HCT116 (cell line): ENCODE data around the gene STPG1. TPM values are rescaled to one million over a fixed set of nuclear protein-coding genes. Genes with fewer than 3 reads are reported as not detected.

ENCODE experiments used
- ATAC-seq: fragments of 200-7000 bp; cut with Tn5 transposase; 2 replicates; pipeline ENCODE4 v1.9.1; 2020; ENCODE audit warnings: mild to moderate bottlenecking, moderate library complexity
- BruUV-seq: library from RNA; stranded (reverse); fragments of 400-500 nt; replicated peaks from 2 replicates; lab custom pipeline; 2021; lab: Mats Ljungman, UMichigan
- CTCF ChIA-PET: fragments of 300-600 bp; sonication (Branson Sonifier 250); formaldehyde crosslinking; loops from one replicate; lab custom pipeline; 2021; ENCODE audit warnings: antibody characterized with exemption; lab: Charles Lee
- POLR2A ChIA-PET: fragments of 300-600, 350-600 bp; sonication (Branson Sonifier 250); formaldehyde crosslinking; loops from one replicate; lab custom pipeline; 2021; ENCODE audit warnings: antibody characterized with exemption; lab: Charles Lee
- RAD21 ChIA-PET, 2 experiments: fragments of 300-600 bp; sonication (Branson Sonifier 250); formaldehyde crosslinking; loops; one replicate each; lab custom pipeline; 2023; ENCODE audit warnings: low total read pairs in 2 of 2; ENCODE audit not compliant: uncharacterized antibody in 2 of 2, unreplicated experiment in 2 of 2, low non-redundant PET in 1 of 2; lab: Charles Lee
- DNase-seq: peaks from one replicate; pipeline ENCODE4 v3.0.0-alpha.2; 2010; ENCODE audit warnings: low read depth, low spot score
- H2AFZ ChIP-seq: fragments of 200-600 bp; shearing (Covaris generic), sonication (generic); 2 replicates; pipeline ENCODE4 v1.6.1; 2017; ENCODE audit warnings: low read depth, mixed run types, mixed read lengths, antibody characterized with exemption, low read length; ENCODE audit not compliant: poor library complexity, severe bottlenecking
- H3K27ac ChIP-seq: 2 replicates; pipeline ENCODE4 v1.5.1; 2012; ENCODE audit warnings: low read depth, low read length
- H3K27me3 ChIP-seq: fragments of 200-600 bp; sonication (generic); 2 replicates; pipeline ENCODE4 v1.6.1; 2016; ENCODE audit warnings: mixed run types, low read length, mixed read lengths; ENCODE audit not compliant: insufficient read depth
- H3K36me3 ChIP-seq, 2 experiments: fragments of 200-500 bp in 1 of 2; fragments of 200-600 bp in 1 of 2; sonication (Bioruptor generic) in 1 of 2; sonication (generic) in 1 of 2; 2 replicates each; pipeline versions ENCODE4 v1.5.1 to v1.6.1; 2014 to 2016; ENCODE audit warnings: low read length in 2 of 2, inconsistent platforms in 1 of 2, mixed read lengths in 1 of 2, mixed run types in 1 of 2; ENCODE audit not compliant: insufficient read depth in 2 of 2, control insufficient read depth in 1 of 2
- H3K4me1 ChIP-seq, 2 experiments: fragments of 200-600 bp in 1 of 2; sonication (generic) in 1 of 2; 2 replicates each; pipeline versions ENCODE4 v1.5.1 to v1.6.1; 2012 to 2017; ENCODE audit warnings: low read length in 2 of 2, inconsistent platforms in 1 of 2, mild to moderate bottlenecking in 1 of 2, mixed read lengths in 1 of 2, mixed run types in 1 of 2, moderate library complexity in 1 of 2; ENCODE audit not compliant: insufficient read depth in 2 of 2, control insufficient read depth in 1 of 2
- H3K4me2 ChIP-seq: fragments of 200-600 bp; sonication (generic); 2 replicates; pipeline ENCODE4 v1.6.1; 2017; ENCODE audit warnings: mixed run types, low read length, mixed read lengths
- H3K4me3 ChIP-seq, 2 experiments: fragments of 200-600 bp in 1 of 2; sonication (generic) in 1 of 2; replicated peaks in 1 of 2; 2 replicates each; pipeline ENCODE4 v1.5.1; 2011 to 2016; ENCODE audit warnings: low read length in 2 of 2, control low read depth in 1 of 2, low read depth in 1 of 2, mild to moderate bottlenecking in 1 of 2, mixed read lengths in 1 of 2, mixed run types in 1 of 2
- H3K79me2 ChIP-seq: fragments of 200-600 bp; sonication (generic); 2 replicates; pipeline ENCODE4 v1.6.1; 2017; ENCODE audit warnings: mild to moderate bottlenecking, mixed run types, low read length, moderate library complexity, mixed read lengths; ENCODE audit not compliant: insufficient read depth
- H3K9ac ChIP-seq: fragments of 200-600 bp; sonication (generic); 2 replicates; pipeline ENCODE4 v1.6.1; 2016; ENCODE audit warnings: low read length, mixed read lengths
- H3K9me2 ChIP-seq: fragments of 200-600 bp; sonication (generic), shearing (Covaris generic); 2 replicates; pipeline ENCODE4 v1.6.1; 2017; ENCODE audit warnings: mixed run types, mild to moderate bottlenecking, moderate library complexity; ENCODE audit not compliant: insufficient read depth
- H3K9me3 ChIP-seq, 2 experiments: fragments of 200-500 bp in 1 of 2; fragments of 200-600 bp in 1 of 2; sonication (Bioruptor generic) in 1 of 2; sonication (generic) in 1 of 2; 2 replicates each; pipeline ENCODE4 v1.6.1; 2014 to 2017; ENCODE audit warnings: low read length in 2 of 2, mixed read lengths in 2 of 2, inconsistent platforms in 1 of 2, low read depth in 1 of 2, mild to moderate bottlenecking in 1 of 2, mixed run types in 1 of 2, moderate library complexity in 1 of 2; ENCODE audit not compliant: control insufficient read depth in 1 of 2, insufficient read depth in 1 of 2
- H4K20me1 ChIP-seq: fragments of 200-600 bp; sonication (generic), shearing (Covaris generic); 2 replicates; pipeline ENCODE4 v1.6.1; 2017; ENCODE audit warnings: mixed run types, mild to moderate bottlenecking, moderate library complexity; ENCODE audit not compliant: insufficient read depth
- CEBPB ChIP-seq: IDR thresholded peaks from 2 replicates; pipeline ENCODE4 v1.6.1; 2012; ENCODE audit warnings: low read depth
- EGR1 ChIP-seq: IDR thresholded peaks from 2 replicates; pipeline ENCODE4 v1.6.1; 2012; ENCODE audit warnings: low read depth
- EZH2phosphoT487 ChIP-seq: fragments of 200-600 bp; IDR thresholded peaks from 2 replicates; pipeline ENCODE4 v1.6.1; 2018; ENCODE audit warnings: antibody characterized with exemption, borderline replicate concordance
- FOSL1 ChIP-seq: IDR thresholded peaks from 2 replicates; pipeline ENCODE4 v1.6.1; 2012; ENCODE audit warnings: low read depth
- SP1 ChIP-seq: IDR thresholded peaks from 2 replicates; pipeline ENCODE4 v1.6.1; 2012; ENCODE audit warnings: low read depth
- intact Hi-C: fragments of 100-400 bp; cut with micrococcal nuclease; formaldehyde crosslinking; loops from 2 replicates; pipeline ENCODE4 v1.10.0; 2022
- total RNA-seq: library from RNA; stranded (reverse); gene quantifications from one replicate; pipeline ENCODE4 v1.2.1, GENCODE V29; 2021; ENCODE audit not compliant: unreplicated experiment
- TF ChIP-seq, protein P1 (sequence below): IDR thresholded peaks from 2 replicates; pipeline ENCODE4 v1.6.1; 2011; ENCODE audit warnings: mild to moderate bottlenecking, low read length, moderate library complexity; ENCODE audit not compliant: insufficient replicate concordance; ENCODE audit errors: extremely low read depth
- TF ChIP-seq, protein P2 (sequence below): IDR thresholded peaks from 2 replicates; pipeline ENCODE4 v1.6.1; 2012; ENCODE audit warnings: low read depth
- TF ChIP-seq, protein P3 (sequence below), 3 experiments: fragments of 200-600 bp in 1 of 3; sonication (generic) in 1 of 3; IDR thresholded peaks in 2 of 3; conservative IDR thresholded peaks in 1 of 3; 2 replicates each; pipeline ENCODE4 v1.5.1; 2012 to 2017; ENCODE audit warnings: low read depth in 2 of 3, low read length in 2 of 3, antibody characterized with exemption in 1 of 3, borderline replicate concordance in 1 of 3, control low read depth in 1 of 3, mild to moderate bottlenecking in 1 of 3, mixed read lengths in 1 of 3, mixed run types in 1 of 3, moderate library complexity in 1 of 3; ENCODE audit not compliant: insufficient read depth in 1 of 3

Gene STPG1
- total RNA-seq, 1 experiment from 2014 or later, result 13.4 TPM

DNA sequence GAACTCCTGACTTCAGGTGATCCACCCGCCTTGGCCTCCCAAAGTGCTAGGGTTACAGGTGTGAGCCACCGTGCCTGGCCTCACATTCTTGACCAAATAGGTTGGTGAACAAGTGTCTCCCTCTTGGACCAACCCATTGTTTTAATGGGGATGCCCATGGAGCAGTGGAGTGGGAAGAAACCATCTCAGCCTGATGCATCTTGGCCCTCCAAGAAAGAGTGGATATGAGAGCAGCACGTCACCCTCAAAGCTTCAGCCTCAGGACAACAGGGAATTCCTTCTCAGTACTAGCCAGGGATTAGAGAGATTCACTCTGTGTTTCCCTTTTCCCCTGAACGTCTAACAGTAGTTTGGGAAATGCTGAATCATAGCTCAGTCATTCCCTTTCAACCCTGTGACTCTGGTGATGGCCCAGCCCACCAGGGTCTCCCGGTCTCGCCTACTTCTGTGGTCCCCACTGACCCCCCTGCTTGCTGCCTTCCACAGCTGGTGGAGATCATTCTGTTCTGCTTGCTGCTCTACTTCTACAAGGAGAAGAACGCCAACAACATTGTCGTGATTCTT is 39.4 kb upstream of the STPG1 start:
- H3K27ac ChIP-seq, result no peak overlapping the region
- H4K20me1 ChIP-seq, result no peaks in the 10 kb centered on the region
- ChIA-PET RAD21 (no interaction called here), CTCF (no interaction called here), POLR2A (no interaction called here)
- no peaks in the 10 kb centered on the region for H3K4me1 ChIP-seq
- H3K9ac ChIP-seq, result no peak overlapping the region
- H3K27me3 ChIP-seq, result no peaks in the 10 kb centered on the region
- H3K79me2 ChIP-seq, result no peaks in the 10 kb centered on the region
- ATAC-seq (no peak), DNase-seq (no peak)
- H3K9me3 ChIP-seq, result no peaks in the 10 kb centered on the region
- TF ChIP-seq, protein P1, sequence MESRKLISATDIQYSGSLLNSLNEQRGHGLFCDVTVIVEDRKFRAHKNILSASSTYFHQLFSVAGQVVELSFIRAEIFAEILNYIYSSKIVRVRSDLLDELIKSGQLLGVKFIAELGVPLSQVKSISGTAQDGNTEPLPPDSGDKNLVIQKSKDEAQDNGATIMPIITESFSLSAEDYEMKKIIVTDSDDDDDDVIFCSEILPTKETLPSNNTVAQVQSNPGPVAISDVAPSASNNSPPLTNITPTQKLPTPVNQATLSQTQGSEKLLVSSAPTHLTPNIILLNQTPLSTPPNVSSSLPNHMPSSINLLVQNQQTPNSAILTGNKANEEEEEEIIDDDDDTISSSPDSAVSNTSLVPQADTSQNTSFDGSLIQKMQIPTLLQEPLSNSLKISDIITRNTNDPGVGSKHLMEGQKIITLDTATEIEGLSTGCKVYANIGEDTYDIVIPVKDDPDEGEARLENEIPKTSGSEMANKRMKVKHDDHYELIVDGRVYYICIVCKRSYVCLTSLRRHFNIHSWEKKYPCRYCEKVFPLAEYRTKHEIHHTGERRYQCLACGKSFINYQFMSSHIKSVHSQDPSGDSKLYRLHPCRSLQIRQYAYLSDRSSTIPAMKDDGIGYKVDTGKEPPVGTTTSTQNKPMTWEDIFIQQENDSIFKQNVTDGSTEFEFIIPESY, result no peak
- TF ChIP-seq EZH2phosphoT487 (no peak), FOSL1 (no peak)
- H3K9me2 ChIP-seq, result no peaks in the 10 kb centered on the region
- no peak overlapping the region for H2AFZ ChIP-seq
- no peak overlapping the region for H3K4me2 ChIP-seq
- H3K36me3 ChIP-seq, result peaks cover 0 to 2% of the 10 kb centered on the region in 2 experiments; a peak in 1 of 4 replicates
- intact Hi-C loops, result no loop called here
- no TSS peak for BruUV-seq
- H3K4me3 ChIP-seq, result no peak overlapping the region

DNA sequence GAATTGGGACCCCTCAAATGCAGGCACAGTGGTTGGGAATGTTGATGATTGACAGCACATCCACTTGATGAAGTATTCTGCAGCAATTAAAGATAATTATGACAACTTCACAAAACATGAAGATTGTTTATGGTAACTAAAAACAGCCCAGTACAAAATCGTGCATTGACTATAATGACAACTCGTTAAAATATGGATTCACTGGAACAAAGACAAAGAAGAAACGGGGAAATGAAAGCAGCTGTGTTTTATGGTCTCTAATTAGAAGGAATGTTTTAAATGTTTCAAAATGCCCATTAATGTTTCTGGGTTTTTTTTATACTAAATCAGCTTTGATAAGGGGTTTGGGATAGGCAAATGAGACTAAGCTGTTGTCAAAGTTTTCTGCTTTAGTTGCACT is 38.2 kb upstream of the STPG1 start:
- Histone ChIP-seq H2AFZ (no peak overlapping the region), H3K27me3 (no peaks in the 10 kb centered on the region), H3K9me2 (no peaks in the 10 kb centered on the region), H3K9me3 (no peaks in the 10 kb centered on the region), H3K4me1 (no peaks in the 10 kb centered on the region), H3K4me3 (no peak overlapping the region), H3K27ac (no peak overlapping the region), H3K36me3 (peaks cover 0 to 2% of the 10 kb centered on the region in 2 experiments; a peak in 1 of 4 replicates), H3K4me2 (no peak overlapping the region), H3K9ac (no peak overlapping the region), H4K20me1 (no peaks in the 10 kb centered on the region), H3K79me2 (no peaks in the 10 kb centered on the region)
- RAD21 ChIA-PET, result no interaction called here
- CTCF ChIA-PET, result no interaction called here
- no peak for ATAC-seq
- TF ChIP-seq, protein P1, result no peak
- no peak for TF ChIP-seq SP1
- no peak for TF ChIP-seq EGR1
- no peak for TF ChIP-seq CEBPB
- TF ChIP-seq, protein P2, sequence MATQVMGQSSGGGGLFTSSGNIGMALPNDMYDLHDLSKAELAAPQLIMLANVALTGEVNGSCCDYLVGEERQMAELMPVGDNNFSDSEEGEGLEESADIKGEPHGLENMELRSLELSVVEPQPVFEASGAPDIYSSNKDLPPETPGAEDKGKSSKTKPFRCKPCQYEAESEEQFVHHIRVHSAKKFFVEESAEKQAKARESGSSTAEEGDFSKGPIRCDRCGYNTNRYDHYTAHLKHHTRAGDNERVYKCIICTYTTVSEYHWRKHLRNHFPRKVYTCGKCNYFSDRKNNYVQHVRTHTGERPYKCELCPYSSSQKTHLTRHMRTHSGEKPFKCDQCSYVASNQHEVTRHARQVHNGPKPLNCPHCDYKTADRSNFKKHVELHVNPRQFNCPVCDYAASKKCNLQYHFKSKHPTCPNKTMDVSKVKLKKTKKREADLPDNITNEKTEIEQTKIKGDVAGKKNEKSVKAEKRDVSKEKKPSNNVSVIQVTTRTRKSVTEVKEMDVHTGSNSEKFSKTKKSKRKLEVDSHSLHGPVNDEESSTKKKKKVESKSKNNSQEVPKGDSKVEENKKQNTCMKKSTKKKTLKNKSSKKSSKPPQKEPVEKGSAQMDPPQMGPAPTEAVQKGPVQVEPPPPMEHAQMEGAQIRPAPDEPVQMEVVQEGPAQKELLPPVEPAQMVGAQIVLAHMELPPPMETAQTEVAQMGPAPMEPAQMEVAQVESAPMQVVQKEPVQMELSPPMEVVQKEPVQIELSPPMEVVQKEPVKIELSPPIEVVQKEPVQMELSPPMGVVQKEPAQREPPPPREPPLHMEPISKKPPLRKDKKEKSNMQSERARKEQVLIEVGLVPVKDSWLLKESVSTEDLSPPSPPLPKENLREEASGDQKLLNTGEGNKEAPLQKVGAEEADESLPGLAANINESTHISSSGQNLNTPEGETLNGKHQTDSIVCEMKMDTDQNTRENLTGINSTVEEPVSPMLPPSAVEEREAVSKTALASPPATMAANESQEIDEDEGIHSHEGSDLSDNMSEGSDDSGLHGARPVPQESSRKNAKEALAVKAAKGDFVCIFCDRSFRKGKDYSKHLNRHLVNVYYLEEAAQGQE, result no peak
- TF ChIP-seq, protein P3, sequence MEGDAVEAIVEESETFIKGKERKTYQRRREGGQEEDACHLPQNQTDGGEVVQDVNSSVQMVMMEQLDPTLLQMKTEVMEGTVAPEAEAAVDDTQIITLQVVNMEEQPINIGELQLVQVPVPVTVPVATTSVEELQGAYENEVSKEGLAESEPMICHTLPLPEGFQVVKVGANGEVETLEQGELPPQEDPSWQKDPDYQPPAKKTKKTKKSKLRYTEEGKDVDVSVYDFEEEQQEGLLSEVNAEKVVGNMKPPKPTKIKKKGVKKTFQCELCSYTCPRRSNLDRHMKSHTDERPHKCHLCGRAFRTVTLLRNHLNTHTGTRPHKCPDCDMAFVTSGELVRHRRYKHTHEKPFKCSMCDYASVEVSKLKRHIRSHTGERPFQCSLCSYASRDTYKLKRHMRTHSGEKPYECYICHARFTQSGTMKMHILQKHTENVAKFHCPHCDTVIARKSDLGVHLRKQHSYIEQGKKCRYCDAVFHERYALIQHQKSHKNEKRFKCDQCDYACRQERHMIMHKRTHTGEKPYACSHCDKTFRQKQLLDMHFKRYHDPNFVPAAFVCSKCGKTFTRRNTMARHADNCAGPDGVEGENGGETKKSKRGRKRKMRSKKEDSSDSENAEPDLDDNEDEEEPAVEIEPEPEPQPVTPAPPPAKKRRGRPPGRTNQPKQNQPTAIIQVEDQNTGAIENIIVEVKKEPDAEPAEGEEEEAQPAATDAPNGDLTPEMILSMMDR (IDR thresholded peaks at IDR 0.05 in 2 of 3, conservative IDR thresholded peaks at IDR 0.05 in 1 of 3; ENCODE audit: borderline replicate concordance in 1 of 3, insufficient read depth in 1 of 3, low read depth in 2 of 3, low read length in 2 of 3), result no peak
- DNase-seq, result no peak
- intact Hi-C loops, result no loop called here
- POLR2A ChIA-PET, result no interaction called here
- no TSS peak for BruUV-seq
